ENCODE results near the gene SCARB2.

Gene SCARB2

GRCh38 chr4:76160355-76160754, 53.3 kb downstream of the SCARB2 start:
- 70 to 100% methylated on average over 1 to 2 of the region's 2 CpGs for WGBS, 2 experiments
- Histone ChIP-seq H3K4me1 (ENCODE audit: control insufficient read depth, insufficient read depth, low read length) (no peaks in the 10 kb centered on the region), H3K9me3 (ENCODE audit: control insufficient read depth, low read length) (no peaks in the 10 kb centered on the region), H3K27me3 (ENCODE audit: control insufficient read depth, insufficient read depth, low read length, poor library complexity, severe bottlenecking) (no peaks in the 10 kb centered on the region), H3K27ac (ENCODE audit: insufficient read depth, low read depth, low read length, poor library complexity, severe bottlenecking) (no peak overlapping the region), H3K36me3 (ENCODE audit: control insufficient read depth, insufficient read depth, low read length) (peaks cover 11% of the 10 kb centered on the region), H3K4me3 (ENCODE audit: insufficient read depth, low read depth, low read length) (no peak overlapping the region)

GRCh38 chr4:76156635-76157034, 57.0 kb downstream of the SCARB2 start:
- Histone ChIP-seq H3K27ac (ENCODE audit: insufficient read depth, low read depth, low read length, poor library complexity, severe bottlenecking) (no peak overlapping the region), H3K27me3 (ENCODE audit: control insufficient read depth, insufficient read depth, low read length, poor library complexity, severe bottlenecking) (no peaks in the 10 kb centered on the region), H3K4me1 (ENCODE audit: control insufficient read depth, insufficient read depth, low read length) (no peaks in the 10 kb centered on the region), H3K36me3 (ENCODE audit: control insufficient read depth, insufficient read depth, low read length) (no peaks in the 10 kb centered on the region), H3K4me3 (ENCODE audit: insufficient read depth, low read depth, low read length) (no peak overlapping the region), H3K9me3 (ENCODE audit: control insufficient read depth, low read length) (no peaks in the 10 kb centered on the region)
- 86 to 93% methylated on average over 2 of the region's 2 CpGs for WGBS, 2 experiments

DNA sequence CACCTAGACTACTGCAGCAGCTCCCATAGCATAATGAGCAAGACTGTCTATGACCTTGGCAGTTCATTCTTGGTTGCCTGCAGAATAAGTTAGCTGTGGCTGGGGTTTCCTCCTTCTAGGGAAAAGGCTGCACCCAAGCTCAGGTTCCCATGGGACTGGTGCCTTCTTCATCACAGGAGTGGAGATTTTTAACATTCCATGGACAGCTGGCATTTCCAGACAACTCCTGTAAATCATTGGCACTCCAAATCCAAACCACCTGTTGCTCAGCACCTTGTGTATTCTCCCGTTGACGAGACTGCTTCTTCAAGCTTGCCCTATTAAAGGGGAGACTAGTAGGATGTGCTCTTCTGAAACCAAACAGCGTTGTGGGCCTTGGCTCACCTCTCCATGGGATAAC, 57.6 kb downstream of the SCARB2 start:
- Histone ChIP-seq H3K36me3 (ENCODE audit: control insufficient read depth, insufficient read depth, low read length) (no peaks in the 10 kb centered on the region), H3K9me3 (ENCODE audit: control insufficient read depth, low read length) (no peaks in the 10 kb centered on the region)
- WGBS, 2 experiments: 77 to 78% methylated on average over 3 of the region's 3 CpGs

DNA sequence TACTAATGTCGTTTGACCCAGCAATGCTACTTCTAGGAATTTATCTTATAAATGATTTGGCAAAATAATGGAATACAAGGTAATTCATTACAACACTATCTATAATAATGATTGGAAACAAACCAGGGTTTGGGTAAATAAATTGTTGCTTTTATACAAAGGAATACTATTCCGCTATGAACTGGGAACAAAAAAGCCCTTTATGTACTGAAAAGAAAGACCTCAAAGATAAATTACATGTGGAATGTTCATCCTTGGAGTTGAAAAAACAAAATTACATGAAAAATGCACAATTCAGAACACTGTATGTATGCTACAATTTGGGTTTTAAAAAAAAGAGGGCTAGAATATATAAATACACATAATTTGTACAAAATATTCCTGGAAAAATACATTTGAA, 60.3 kb downstream of the SCARB2 start:
- Histone ChIP-seq H3K36me3 (ENCODE audit: control insufficient read depth, insufficient read depth, low read length) (no peaks in the 10 kb centered on the region), H3K27ac (ENCODE audit: insufficient read depth, low read depth, low read length, poor library complexity, severe bottlenecking) (no peak overlapping the region), H3K4me3 (ENCODE audit: insufficient read depth, low read depth, low read length) (no peak overlapping the region), H3K4me1 (ENCODE audit: control insufficient read depth, insufficient read depth, low read length) (peaks cover 7% of the 10 kb centered on the region), H3K27me3 (ENCODE audit: control insufficient read depth, insufficient read depth, low read length, poor library complexity, severe bottlenecking) (no peaks in the 10 kb centered on the region), H3K9me3 (ENCODE audit: control insufficient read depth, low read length) (no peaks in the 10 kb centered on the region)
- WGBS, 2 experiments: 100% methylated on average over 1 of the region's 2 CpGs; no CpG with 5 or more reads in 1 of the 2 experiments

More for the DNA sequence above, 57.6 kb downstream of the SCARB2 start:
- no peaks in the 10 kb centered on the region for H3K4me1 ChIP-seq (ENCODE audit: control insufficient read depth, insufficient read depth, low read length)
- no peak overlapping the region for H3K27ac ChIP-seq (ENCODE audit: insufficient read depth, low read depth, low read length, poor library complexity, severe bottlenecking)
- no peak overlapping the region for H3K4me3 ChIP-seq (ENCODE audit: insufficient read depth, low read depth, low read length)
- no peaks in the 10 kb centered on the region for H3K27me3 ChIP-seq (ENCODE audit: control insufficient read depth, insufficient read depth, low read length, poor library complexity, severe bottlenecking)

- Histone ChIP-seq H3K4me3 (ENCODE audit: insufficient read depth, low read depth, low read length) (peak within 1 kb of the TSS; percentile 97), H3K9me3 (ENCODE audit: control insufficient read depth, low read length) (no peaks in the 10 kb centered on the region), H3K4me1 (ENCODE audit: control insufficient read depth, insufficient read depth, low read length) (peaks cover 16% of the 10 kb centered on the region), H3K27ac (ENCODE audit: insufficient read depth, low read depth, low read length, poor library complexity, severe bottlenecking) (peak within 1 kb of the TSS; percentile 98), H3K27me3 (ENCODE audit: control insufficient read depth, insufficient read depth, low read length, poor library complexity, severe bottlenecking) (no peaks in the 10 kb centered on the region), H3K36me3 (ENCODE audit: control insufficient read depth, insufficient read depth, low read length) (peaks cover 4% of the 10 kb centered on the region)
- WGBS, 2 experiments: 0% methylated on average over 47 of the region's 47 CpGs
These were observed 65.3 kb downstream of the SCARB2 start, which contains the start of gene NUP54 for GRCh38 chr4:76148142-76148865. TSS of gene NUP54 (minus strand) at chr4:76148397. CDS start at chr4:76148374, 23 bp downstream.

DNA sequence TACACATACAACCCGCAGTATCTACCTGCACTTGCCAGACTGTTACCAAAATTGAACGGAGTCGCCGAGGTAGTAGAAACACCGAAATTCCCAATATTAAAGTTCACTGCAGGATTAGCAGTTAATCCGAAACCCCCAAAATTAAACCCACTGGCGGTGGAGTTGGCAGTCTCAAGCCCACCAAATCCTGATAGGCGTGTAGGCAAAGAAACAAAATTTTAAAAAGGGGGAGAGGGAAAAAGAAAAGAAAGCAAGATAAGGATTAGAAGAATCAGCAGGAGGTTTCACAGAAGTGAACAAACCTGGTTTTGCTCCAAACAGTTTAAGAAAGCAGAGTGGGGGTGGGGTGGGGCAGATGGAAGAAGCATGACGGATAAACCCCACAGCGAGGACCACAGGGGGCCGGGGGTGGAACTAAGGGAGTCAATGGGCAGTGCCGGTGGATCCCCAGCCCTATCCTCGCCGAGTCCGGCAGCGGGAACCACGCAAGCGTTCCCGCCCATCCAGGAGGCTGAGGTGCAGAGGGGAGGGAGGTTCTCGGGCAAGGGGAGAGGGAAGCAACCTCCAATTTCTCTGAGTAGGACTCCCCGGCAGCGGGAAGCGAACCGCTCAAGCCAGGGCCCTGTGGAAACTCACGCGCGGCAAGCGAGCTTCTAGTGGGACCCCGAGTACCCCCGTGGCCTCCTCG, 66.0 kb downstream of the SCARB2 start:
- Histone ChIP-seq H3K9me3 (ENCODE audit: control insufficient read depth, low read length) (no peaks in the 10 kb centered on the region), H3K36me3 (ENCODE audit: control insufficient read depth, insufficient read depth, low read length) (peaks cover 7% of the 10 kb centered on the region), H3K27ac (ENCODE audit: insufficient read depth, low read depth, low read length, poor library complexity, severe bottlenecking) (peak overlapping the region; percentile 98), H3K4me1 (ENCODE audit: control insufficient read depth, insufficient read depth, low read length) (peaks cover 16% of the 10 kb centered on the region), H3K4me3 (ENCODE audit: insufficient read depth, low read depth, low read length) (peak overlapping the region; percentile 97), H3K27me3 (ENCODE audit: control insufficient read depth, insufficient read depth, low read length, poor library complexity, severe bottlenecking) (no peaks in the 10 kb centered on the region)
- WGBS, 2 experiments: 0% methylated on average over 30 to 31 of the region's 31 CpGs

GRCh38 chr4:76144546-76144945, 69.1 kb downstream of the SCARB2 start:
- Histone ChIP-seq H3K27me3 (ENCODE audit: control insufficient read depth, insufficient read depth, low read length, poor library complexity, severe bottlenecking) (no peaks in the 10 kb centered on the region), H3K4me3 (ENCODE audit: insufficient read depth, low read depth, low read length) (no peak overlapping the region), H3K9me3 (ENCODE audit: control insufficient read depth, low read length) (no peaks in the 10 kb centered on the region), H3K27ac (ENCODE audit: insufficient read depth, low read depth, low read length, poor library complexity, severe bottlenecking) (no peak overlapping the region), H3K36me3 (ENCODE audit: control insufficient read depth, insufficient read depth, low read length) (peaks cover 16% of the 10 kb centered on the region), H3K4me1 (ENCODE audit: control insufficient read depth, insufficient read depth, low read length) (peaks cover 13% of the 10 kb centered on the region)

DNA sequence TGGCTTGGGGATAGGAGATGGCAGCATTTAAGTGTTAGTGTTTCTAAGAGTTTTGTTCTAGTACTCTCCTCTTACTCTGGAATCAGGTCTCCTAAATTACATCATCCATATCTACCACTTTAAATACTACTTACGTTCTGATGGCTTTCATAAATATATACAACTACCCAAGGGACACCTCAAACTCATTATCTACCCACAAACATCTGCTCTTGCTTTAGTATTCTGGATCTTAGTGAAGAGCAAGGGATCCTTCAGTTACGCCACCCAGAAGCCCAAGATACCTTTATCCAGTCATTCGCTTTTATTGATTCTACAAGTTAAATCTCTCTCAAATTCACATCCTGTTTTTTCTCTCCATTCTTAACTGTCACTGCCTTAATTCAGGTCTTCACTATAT, 72.4 kb downstream of the SCARB2 start:
- Histone ChIP-seq H3K4me3 (ENCODE audit: insufficient read depth, low read depth, low read length) (no peak overlapping the region), H3K27ac (ENCODE audit: insufficient read depth, low read depth, low read length, poor library complexity, severe bottlenecking) (no peak overlapping the region), H3K4me1 (ENCODE audit: control insufficient read depth, insufficient read depth, low read length) (peaks cover 4% of the 10 kb centered on the region), H3K9me3 (ENCODE audit: control insufficient read depth, low read length) (no peaks in the 10 kb centered on the region), H3K36me3 (ENCODE audit: control insufficient read depth, insufficient read depth, low read length) (peaks cover 17% of the 10 kb centered on the region), H3K27me3 (ENCODE audit: control insufficient read depth, insufficient read depth, low read length, poor library complexity, severe bottlenecking) (no peaks in the 10 kb centered on the region)
- 91 to 94% methylated on average over 3 of the region's 3 CpGs for WGBS, 2 experiments

DNA sequence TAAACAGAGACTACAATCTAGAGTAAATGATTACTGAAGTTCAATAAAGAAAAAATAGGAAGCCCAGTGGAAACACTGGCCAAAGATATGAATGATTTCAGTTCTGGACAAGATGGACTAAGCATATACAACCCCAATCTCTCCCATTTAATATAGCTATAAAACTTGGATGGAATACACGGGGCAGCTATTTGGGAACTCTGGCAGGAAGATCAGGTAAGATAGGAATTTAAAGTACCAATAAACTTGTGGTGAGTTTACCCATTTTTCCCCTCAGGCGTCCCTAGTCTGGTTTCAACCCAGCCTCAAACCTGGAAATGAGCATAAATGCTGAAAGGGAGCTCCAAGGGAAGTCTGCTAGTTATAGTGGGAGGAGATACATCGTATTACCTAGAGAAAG, 85.9 kb downstream of the SCARB2 start:
- Histone ChIP-seq H3K4me3 (ENCODE audit: insufficient read depth, low read depth, low read length) (no peak overlapping the region), H3K4me1 (ENCODE audit: control insufficient read depth, insufficient read depth, low read length) (no peaks in the 10 kb centered on the region), H3K27ac (ENCODE audit: insufficient read depth, low read depth, low read length, poor library complexity, severe bottlenecking) (no peak overlapping the region), H3K27me3 (ENCODE audit: control insufficient read depth, insufficient read depth, low read length, poor library complexity, severe bottlenecking) (no peaks in the 10 kb centered on the region), H3K9me3 (ENCODE audit: control insufficient read depth, low read length) (no peaks in the 10 kb centered on the region), H3K36me3 (ENCODE audit: control insufficient read depth, insufficient read depth, low read length) (peaks cover 9% of the 10 kb centered on the region)
- WGBS, 2 experiments: 97 to 100% methylated on average over 3 of the region's 3 CpGs

DNA sequence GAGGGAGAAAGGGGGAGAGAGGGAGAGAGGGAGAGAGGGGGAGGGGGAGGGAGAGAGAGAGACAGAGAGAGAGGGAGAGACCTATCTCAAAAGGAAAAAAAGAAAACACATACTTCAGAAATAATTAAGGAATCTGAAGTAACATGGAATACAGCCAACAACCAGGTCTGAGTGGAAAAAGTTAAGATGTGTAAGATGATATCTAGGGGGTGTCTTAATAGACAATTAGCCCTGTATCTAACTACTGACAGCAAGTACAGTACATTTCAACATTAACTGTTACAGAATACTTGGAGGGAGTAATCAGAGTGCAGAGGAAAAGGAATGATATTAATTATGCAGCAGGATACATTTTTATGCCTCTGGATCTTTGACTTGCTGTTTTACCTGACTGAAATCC, 87.8 kb downstream of the SCARB2 start:
- no peak overlapping the region for H3K4me3 ChIP-seq (ENCODE audit: insufficient read depth, low read depth, low read length)
- H3K4me1 ChIP-seq (ENCODE audit: control insufficient read depth, insufficient read depth, low read length): no peaks in the 10 kb centered on the region
- no peaks in the 10 kb centered on the region for H3K27me3 ChIP-seq (ENCODE audit: control insufficient read depth, insufficient read depth, low read length, poor library complexity, severe bottlenecking)
- H3K27ac ChIP-seq (ENCODE audit: insufficient read depth, low read depth, low read length, poor library complexity, severe bottlenecking): no peak overlapping the region
- no peaks in the 10 kb centered on the region for H3K9me3 ChIP-seq (ENCODE audit: control insufficient read depth, low read length)
- H3K36me3 ChIP-seq (ENCODE audit: control insufficient read depth, insufficient read depth, low read length): peaks cover 9% of the 10 kb centered on the region

All from ectodermal cell (in vitro differentiated cells).